GM12865 (cell line): ENCODE measurements around the gene MED28.

ENCODE experiments used
- DNase-seq: peaks from one replicate; pipeline ENCODE4 v3.0.0; 2010; ENCODE audit warnings: low read depth
- H3K4me3 ChIP-seq: 2 replicates; pipeline ENCODE4 v1.5.1; 2011; ENCODE audit warnings: mild to moderate bottlenecking, low read depth, low read length, control low read depth
- CTCF ChIP-seq: IDR thresholded peaks from 2 replicates; pipeline ENCODE4 v1.5.1; 2011; ENCODE audit warnings: low read length, control low read depth, low read depth, inconsistent platforms; ENCODE audit not compliant: insufficient read depth; ENCODE audit errors: missing control alignments

MED28 gene

GRCh38 chr4:17613761-17614415 is 553 bp upstream of the MED28 start:
- no peak for TF ChIP-seq CTCF
- peak; percentile 32 for DNase-seq

GRCh38 chr4:17616283-17616682 is 1.8 kb downstream of the MED28 start:
- H3K4me3 ChIP-seq: no peak overlapping the region
- DNase-seq: no peak
- no peak for TF ChIP-seq CTCF

More at GRCh38 chr4:17613761-17614415, 553 bp upstream of the MED28 start:
- peak overlapping the region; percentile 100 for H3K4me3 ChIP-seq

- DNase-seq: no peak
- TF ChIP-seq CTCF: no peak
- no peak overlapping the region for H3K4me3 ChIP-seq
These were observed 4.5 kb downstream of the MED28 start for GRCh38 chr4:17618926-17619325.

- H3K4me3 ChIP-seq: no peak overlapping the region
- DNase-seq: no peak
- TF ChIP-seq CTCF: no peak
These were observed 5.1 kb downstream of the MED28 start for GRCh38 chr4:17619416-17620105.

GRCh38 chr4:17623451-17624001 is 9.1 kb downstream of the MED28 start:
- no peak overlapping the region for H3K4me3 ChIP-seq
- no peak for DNase-seq
- no peak for TF ChIP-seq CTCF

- no peak overlapping the region for H3K4me3 ChIP-seq
- no peak for DNase-seq
- no peak for TF ChIP-seq CTCF
These were observed 10.4 kb downstream of the MED28 start for GRCh38 chr4:17624821-17625220.
